Stimulated activated CD4-positive, alpha-beta T cell treated with anti-CD3 and anti-CD28 coated beads, Interleukin-15, amount 100 ng/mL, for 1 hour (primary cell): ENCODE data around the gene TUSC2.

Source experiments
- DNase-seq, 2 donors: peaks; one replicate each; pipeline ENCODE4 v3.0.0-alpha.2; 2020; ENCODE audit warnings: low read depth in 1 of 2, low spot score in 1 of 2

TUSC2 gene

GRCh38 chr3:50275141-50275995 is 52.7 kb downstream of the TUSC2 start:
- no peak for DNase-seq
